Activated B cell treated with CpG ODN at 0.5 μM for 24 hours (primary cell): Measurements from ENCODE around the gene IL16. TPM values are rescaled to one million over a fixed set of nuclear protein-coding genes. Genes with fewer than 3 reads are reported as not detected.

Source experiments
- ATAC-seq: fragments of 200-7000 bp; cut with Tn5 transposase; one replicate; pipeline ENCODE4 v1.10.0; 2021; ENCODE audit warnings: low read depth, mild to moderate bottlenecking, moderate library complexity
- CTCF ChIA-PET: fragments of 350-600 bp; sonication (Branson Sonifier 250); formaldehyde crosslinking; loops from one replicate; lab custom pipeline; 2021; ENCODE audit warnings: antibody characterized with exemption; lab: Charles Lee
- POLR2A ChIA-PET: fragments of 350-600 bp; sonication (Branson Sonifier 250); formaldehyde crosslinking; loops from one replicate; lab custom pipeline; 2021; ENCODE audit warnings: antibody characterized with exemption; lab: Charles Lee
- DNase-seq: peaks from one replicate; pipeline ENCODE4 v3.0.0; 2022
- H3K27ac Mint-ChIP-seq: one replicate; pipeline ENCODE4 v1.8.0; 2020; ENCODE audit warnings: mixed read lengths
- H3K27me3 Mint-ChIP-seq: one replicate; pipeline ENCODE4 v1.8.0; 2021; ENCODE audit warnings: mixed read lengths
- H3K36me3 Mint-ChIP-seq: one replicate; pipeline ENCODE4 v1.8.0; 2021; ENCODE audit warnings: low read depth, mixed read lengths
- H3K4me1 Mint-ChIP-seq: one replicate; pipeline ENCODE4 v1.8.0; 2021; ENCODE audit warnings: mixed read lengths
- H3K4me3 Mint-ChIP-seq: one replicate; pipeline ENCODE4 v1.8.0; 2020; ENCODE audit warnings: mild to moderate bottlenecking, mixed read lengths
- H3K9me3 Mint-ChIP-seq: one replicate; pipeline ENCODE4 v1.8.0; 2020; ENCODE audit warnings: mixed read lengths
- intact Hi-C: fragments of 100-400 bp; cut with micrococcal nuclease; formaldehyde crosslinking; loops from one replicate; pipeline ENCODE4 v1.15.1; 2024
- total RNA-seq: library from RNA; stranded (reverse); gene quantifications from 2 replicates; pipeline ENCODE4 v1.2.3, GENCODE V29; 2022
- TF ChIP-seq, protein P1 (sequence below): fragments of 200-600 bp; IDR thresholded peaks from one replicate; pipeline ENCODE4 v1.8.0; 2022; ENCODE audit warnings: antibody characterized with exemption, mild to moderate bottlenecking

The IL16 gene
- total RNA-seq, 1 donor from 2014 or later: 206 TPM

DNA sequence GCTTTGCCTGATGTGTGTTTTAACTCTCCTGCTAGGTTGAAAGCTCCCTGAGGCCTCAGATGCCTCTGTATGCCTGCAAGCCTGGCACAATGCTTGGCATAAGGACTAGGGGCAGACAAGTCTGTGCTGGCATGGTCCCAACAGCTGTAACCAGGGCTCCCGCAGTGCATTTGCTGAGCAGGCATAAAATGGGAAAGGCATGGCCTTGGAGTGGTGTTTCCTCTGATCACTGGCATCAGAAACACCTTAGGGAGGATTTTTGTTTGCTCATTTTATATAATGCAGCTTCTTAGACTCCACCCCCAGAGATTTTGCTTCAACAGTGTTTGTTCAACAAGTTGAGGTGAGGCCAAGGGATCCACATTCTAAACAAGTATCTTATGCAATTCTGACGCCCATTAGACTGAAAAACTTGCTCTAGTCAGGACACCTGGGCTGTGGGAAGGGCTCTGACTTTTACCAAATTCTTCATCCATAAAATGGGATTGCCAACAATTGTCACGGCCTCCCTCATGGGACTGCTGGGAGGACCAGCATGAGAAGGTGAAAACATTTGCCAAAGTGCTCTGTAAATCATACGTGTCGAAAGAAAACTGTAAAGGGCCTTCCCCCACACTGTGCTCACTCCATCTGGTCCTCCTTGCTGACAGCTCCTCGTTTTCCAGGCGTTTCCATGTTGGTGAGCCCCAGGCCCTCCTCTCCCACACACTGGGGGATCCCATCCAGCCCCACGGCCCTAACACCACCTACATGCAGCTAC is 84.2 kb downstream of the IL16 start:
- peaks cover 12% of the 10 kb centered on the region for H3K36me3 Mint-ChIP-seq
- H3K4me1 Mint-ChIP-seq: peaks cover 28% of the 10 kb centered on the region
- ATAC-seq: no peak
- no peak for DNase-seq
- TF ChIP-seq, protein P1, sequence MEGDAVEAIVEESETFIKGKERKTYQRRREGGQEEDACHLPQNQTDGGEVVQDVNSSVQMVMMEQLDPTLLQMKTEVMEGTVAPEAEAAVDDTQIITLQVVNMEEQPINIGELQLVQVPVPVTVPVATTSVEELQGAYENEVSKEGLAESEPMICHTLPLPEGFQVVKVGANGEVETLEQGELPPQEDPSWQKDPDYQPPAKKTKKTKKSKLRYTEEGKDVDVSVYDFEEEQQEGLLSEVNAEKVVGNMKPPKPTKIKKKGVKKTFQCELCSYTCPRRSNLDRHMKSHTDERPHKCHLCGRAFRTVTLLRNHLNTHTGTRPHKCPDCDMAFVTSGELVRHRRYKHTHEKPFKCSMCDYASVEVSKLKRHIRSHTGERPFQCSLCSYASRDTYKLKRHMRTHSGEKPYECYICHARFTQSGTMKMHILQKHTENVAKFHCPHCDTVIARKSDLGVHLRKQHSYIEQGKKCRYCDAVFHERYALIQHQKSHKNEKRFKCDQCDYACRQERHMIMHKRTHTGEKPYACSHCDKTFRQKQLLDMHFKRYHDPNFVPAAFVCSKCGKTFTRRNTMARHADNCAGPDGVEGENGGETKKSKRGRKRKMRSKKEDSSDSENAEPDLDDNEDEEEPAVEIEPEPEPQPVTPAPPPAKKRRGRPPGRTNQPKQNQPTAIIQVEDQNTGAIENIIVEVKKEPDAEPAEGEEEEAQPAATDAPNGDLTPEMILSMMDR: no peak
- peaks cover 7% of the 10 kb centered on the region for H3K9me3 Mint-ChIP-seq
- no peak overlapping the region for H3K27ac Mint-ChIP-seq
- ChIA-PET CTCF (interaction anchor here (1.2 to 3.1 kb wide), 3 partner anchors 15 to 120 kb away, joined by 4 to 18 read pairs (median 6); no protein-coding TSS in a partner anchor), POLR2A (interaction anchor here (0.8 to 5.6 kb wide), 3 partner anchors 12 to 33 kb away, joined by 3 to 61 read pairs (median 3); no protein-coding TSS in a partner anchor)
- H3K4me3 Mint-ChIP-seq: no peak overlapping the region
- H3K27me3 Mint-ChIP-seq: no peaks in the 10 kb centered on the region
- intact Hi-C loops: no loop called here

DNA sequence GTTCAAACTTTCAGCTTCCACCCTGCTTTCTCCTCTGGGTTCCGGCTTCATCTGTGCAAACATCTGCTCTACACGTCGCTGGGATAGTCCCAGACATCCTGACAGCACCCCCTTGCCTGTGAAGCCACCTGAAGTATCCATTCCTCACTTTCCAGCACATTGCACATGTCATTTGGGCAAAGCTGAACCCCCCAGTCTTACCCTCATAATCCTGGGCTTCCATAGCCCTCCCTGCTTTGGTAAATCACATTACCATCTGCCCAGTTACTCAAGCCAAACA is 84.7 kb downstream of the IL16 start:
- peaks cover 28% of the 10 kb centered on the region for H3K4me1 Mint-ChIP-seq
- no peak for DNase-seq
- H3K4me3 Mint-ChIP-seq: no peak overlapping the region

DNA sequence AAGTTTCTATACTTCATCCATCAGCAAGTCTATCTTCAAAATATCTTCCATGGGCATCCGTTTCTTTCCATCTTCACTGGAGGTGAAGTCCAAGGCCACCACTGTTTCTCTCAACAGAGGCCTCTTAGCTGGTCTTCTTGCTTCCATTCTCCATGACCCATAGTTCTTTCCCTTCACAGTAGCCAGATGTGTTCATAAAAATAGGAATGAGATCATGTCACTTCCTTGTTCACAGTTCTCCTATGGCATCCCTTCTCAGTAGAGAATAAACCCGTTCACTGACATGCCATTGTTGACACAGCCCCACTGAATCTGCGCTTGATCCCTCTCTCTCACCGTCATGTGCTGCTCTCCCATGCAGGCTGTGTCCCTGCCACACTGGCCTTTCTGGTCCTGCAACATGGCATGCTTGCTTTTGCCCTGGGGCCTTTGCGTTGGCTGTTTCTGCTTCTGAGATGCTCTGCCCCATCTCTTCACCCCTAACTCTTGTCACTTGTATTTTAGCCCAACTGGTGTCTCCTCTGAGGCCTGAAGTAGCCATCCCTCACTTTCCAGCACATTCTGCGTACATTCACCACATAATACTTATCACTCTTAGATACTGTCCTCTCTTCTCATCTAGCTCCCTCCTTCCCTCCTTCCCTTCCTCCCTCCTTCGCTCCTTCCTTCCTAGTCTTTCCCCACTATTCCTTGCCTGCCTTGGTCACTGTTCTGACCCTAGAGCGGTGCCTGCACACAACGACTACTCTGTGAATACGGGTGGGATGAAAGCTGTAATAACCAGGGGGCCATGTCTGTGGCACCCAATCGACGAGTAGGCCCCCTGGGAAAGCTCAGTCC is 85.3 kb downstream of the IL16 start:
- peaks cover 30% of the 10 kb centered on the region for H3K4me1 Mint-ChIP-seq
- TF ChIP-seq, protein P1: no peak
- ATAC-seq (no peak), DNase-seq (no peak)
- H3K9me3 Mint-ChIP-seq: peaks cover 7% of the 10 kb centered on the region
- intact Hi-C loops: no loop called here
- H3K36me3 Mint-ChIP-seq: peaks cover 5% of the 10 kb centered on the region
- CTCF ChIA-PET: interaction anchor here (1.2 to 1.6 kb wide), 2 partner anchors 16 to 53 kb away, joined by 4 to 6 read pairs; no protein-coding TSS in a partner anchor
- no peak overlapping the region for H3K4me3 Mint-ChIP-seq
- H3K27me3 Mint-ChIP-seq: no peaks in the 10 kb centered on the region
- POLR2A ChIA-PET: interaction anchor here (1.1 to 5.6 kb wide), 2 partner anchors 11 to 20 kb away, joined by 3 to 61 read pairs; no protein-coding TSS in a partner anchor
- H3K27ac Mint-ChIP-seq: peak overlapping the region; percentile 4

More for the DNA sequence above, 84.7 kb downstream of the IL16 start:
- ChIA-PET CTCF (interaction anchor here (1.2 to 3.1 kb wide), 4 partner anchors 15 to 120 kb away, joined by 4 to 18 read pairs (median 6); no protein-coding TSS in a partner anchor), POLR2A (interaction anchor here (0.8 to 5.6 kb wide), 3 partner anchors 11 to 33 kb away, joined by 3 to 61 read pairs (median 3); no protein-coding TSS in a partner anchor)
- intact Hi-C loops: no loop called here
- TF ChIP-seq, protein P1: no peak
- H3K27me3 Mint-ChIP-seq: no peaks in the 10 kb centered on the region
- peaks cover 11% of the 10 kb centered on the region for H3K36me3 Mint-ChIP-seq
- H3K9me3 Mint-ChIP-seq: peaks cover 7% of the 10 kb centered on the region
- H3K27ac Mint-ChIP-seq: no peak overlapping the region
- ATAC-seq: no peak

DNA sequence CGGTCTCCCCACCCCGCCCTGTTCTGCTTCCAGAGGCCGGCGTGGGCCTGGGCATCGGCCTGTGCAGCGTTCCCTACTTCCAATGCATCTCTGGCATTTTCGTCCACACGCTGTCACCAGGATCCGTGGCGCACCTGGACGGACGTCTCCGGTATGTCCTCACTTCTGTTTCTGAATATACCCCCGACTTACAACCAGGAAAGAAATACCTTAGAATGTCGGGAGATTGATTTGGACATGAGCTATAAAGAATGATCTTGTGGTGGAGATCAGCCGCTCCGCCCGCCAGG is 85.9 kb downstream of the IL16 start:
- Mint-ChIP-seq H3K27ac (no peak overlapping the region), H3K27me3 (no peaks in the 10 kb centered on the region)

More for the DNA sequence above, 85.9 kb downstream of the IL16 start:
- Mint-ChIP-seq H3K36me3 (peaks cover 3% of the 10 kb centered on the region), H3K9me3 (peaks cover 5% of the 10 kb centered on the region), H3K4me3 (no peak overlapping the region), H3K4me1 (peaks cover 36% of the 10 kb centered on the region)
- DNase-seq (no peak), ATAC-seq (no peak)
- POLR2A ChIA-PET: interaction anchor here (5.6 kb wide), 1 partner anchor 10 kb away, joined by 61 read pairs; no protein-coding TSS in a partner anchor
- TF ChIP-seq, protein P1: no peak
- CTCF ChIA-PET: interaction anchor here (1.6 kb wide), 1 partner anchor 16 kb away, joined by 6 read pairs; no protein-coding TSS in a partner anchor
- intact Hi-C loops: no loop called here
